Neuronal stem cell (in vitro differentiated cells): ENCODE data around the gene SRSF3.
A peak's percentile ranks its signal among the peaks of the same experiment; 100 is the strongest.

Source experiments
- DNase-seq: peaks from one replicate; pipeline ENCODE4 v3.0.0-alpha.2; 2013; ENCODE audit warnings: low spot score
- H2AFZ ChIP-seq: one replicate; pipeline ENCODE4 v1.6.1; 2013; ENCODE audit warnings: mild to moderate bottlenecking, low read length, inconsistent platforms
- H2AK5ac ChIP-seq: 2 replicates; pipeline ENCODE4 v1.6.1; 2013; ENCODE audit warnings: low read depth, mild to moderate bottlenecking, inconsistent platforms, low read length, moderate library complexity, mixed read lengths
- H2BK120ac ChIP-seq: 2 replicates; pipeline ENCODE4 v1.6.1; 2013; ENCODE audit warnings: low read depth, mild to moderate bottlenecking, inconsistent platforms, low read length, moderate library complexity, mixed read lengths
- H2BK12ac ChIP-seq: one replicate; pipeline ENCODE4 v1.6.1; 2013; ENCODE audit warnings: low read length, inconsistent platforms
- H2BK15ac ChIP-seq: 2 replicates; pipeline ENCODE4 v1.6.1; 2013; ENCODE audit warnings: mild to moderate bottlenecking, low read length, inconsistent platforms, mixed read lengths
- H2BK5ac ChIP-seq: one replicate; pipeline ENCODE4 v1.6.1; 2013; ENCODE audit warnings: inconsistent platforms, mild to moderate bottlenecking, low read length, moderate library complexity
- H3K14ac ChIP-seq: one replicate; pipeline ENCODE4 v1.6.1; 2013; ENCODE audit warnings: low read length, inconsistent platforms
- H3K18ac ChIP-seq: 2 replicates; pipeline ENCODE4 v1.6.1; 2013; ENCODE audit warnings: low read length, inconsistent platforms
- H3K23ac ChIP-seq: 2 replicates; pipeline ENCODE4 v1.6.1; 2013; ENCODE audit warnings: low read depth, mild to moderate bottlenecking, mixed read lengths, low read length, inconsistent platforms; ENCODE audit not compliant: poor library complexity
- H3K27ac ChIP-seq: replicated peaks from 3 replicates; pipeline ENCODE4 v1.5.1; 2013; ENCODE audit warnings: low read length, inconsistent platforms
- H3K27me3 ChIP-seq, 3 experiments: 2 replicates each; pipeline ENCODE4 v1.6.1; 2013; ENCODE audit warnings: low read length in 3 of 3, mild to moderate bottlenecking in 2 of 3, inconsistent platforms in 1 of 3, low read depth in 1 of 3, mixed read lengths in 1 of 3, moderate library complexity in 1 of 3; ENCODE audit not compliant: control insufficient read depth in 3 of 3, insufficient read depth in 3 of 3
- H3K36me3 ChIP-seq, 2 donors: replicated peaks in 1 of 2; 2 replicates each; pipeline ENCODE4 v1.6.1; 2013; ENCODE audit warnings: low read length in 2 of 2; ENCODE audit not compliant: control insufficient read depth in 2 of 2, insufficient read depth in 2 of 2
- H3K4ac ChIP-seq: 2 replicates; pipeline ENCODE4 v1.6.1; 2013; ENCODE audit warnings: inconsistent platforms, mild to moderate bottlenecking, low read length, moderate library complexity
- H3K4me1 ChIP-seq, 2 donors: 1 replicate in 1 of 2; 2 replicates in 1 of 2; pipeline ENCODE4 v1.6.1; 2013; ENCODE audit warnings: low read length in 2 of 2, low read depth in 1 of 2; ENCODE audit not compliant: control insufficient read depth in 2 of 2, insufficient read depth in 1 of 2
- H3K4me2 ChIP-seq: one replicate; pipeline ENCODE4 v1.6.1; 2013; ENCODE audit warnings: mild to moderate bottlenecking, low read length, inconsistent platforms; ENCODE audit not compliant: insufficient read depth, poor library complexity, severe bottlenecking
- H3K4me3 ChIP-seq, 2 donors: 2 replicates each; pipeline ENCODE4 v1.5.1; 2013; ENCODE audit warnings: low read length in 2 of 2, mild to moderate bottlenecking in 2 of 2, inconsistent platforms in 1 of 2, moderate library complexity in 1 of 2
- H3K79me1 ChIP-seq: one replicate; pipeline ENCODE4 v1.6.1; 2013; ENCODE audit warnings: low read depth, mild to moderate bottlenecking, inconsistent platforms, low read length, moderate library complexity
- H3K9ac ChIP-seq: one replicate; pipeline ENCODE4 v1.6.1; 2013; ENCODE audit warnings: mild to moderate bottlenecking, low read depth, low read length, inconsistent platforms; ENCODE audit not compliant: poor library complexity
- H3K9me3 ChIP-seq, 2 donors: replicated peaks in 1 of 2; 2 replicates each; pipeline versions ENCODE3 to v1.6.1; 2013; ENCODE audit warnings: low read length in 2 of 2, mild to moderate bottlenecking in 2 of 2, inconsistent platforms in 1 of 2, low read depth in 1 of 2, mixed read lengths in 1 of 2, moderate library complexity in 1 of 2; ENCODE audit not compliant: control insufficient read depth in 2 of 2, insufficient read depth in 1 of 2
- H4K8ac ChIP-seq: one replicate; pipeline ENCODE4 v1.6.1; 2013; ENCODE audit warnings: low read depth, mild to moderate bottlenecking, inconsistent platforms, low read length, moderate library complexity
- H4K91ac ChIP-seq: one replicate; pipeline ENCODE4 v1.6.1; 2013; ENCODE audit warnings: low read length, low read depth, mild to moderate bottlenecking, inconsistent platforms; ENCODE audit not compliant: poor library complexity
- WGBS, 2 donors: extraction: QIAGEN DNeasy Blood & Tissue Kit; methylation state at CpG; one replicate each; pipeline ENCODE4 v1.1.7; 2013; ENCODE audit warnings: missing lambda C conversion rate in 2 of 2, mixed read lengths in 1 of 2; ENCODE audit not compliant: insufficient read length in 2 of 2, insufficient replicate concordance in 1 of 2; ENCODE audit errors: extremely low coverage in 2 of 2; 5-methylcytosine and 5-hydroxymethylcytosine counted together

SRSF3 gene

GRCh38 chr6:36618366-36619355 is 24.5 kb downstream of the SRSF3 start:
- WGBS, 2 donors = no CpG with 5 or more reads among the region's 10 CpGs
- Histone ChIP-seq H4K8ac (no peak overlapping the region), H3K9me3 (no peaks in the 10 kb centered on the region), H3K9ac (no peak overlapping the region), H2BK5ac (no peak overlapping the region), H2BK15ac (no peak overlapping the region), H2BK12ac (no peak overlapping the region), H3K36me3 (peaks cover 3 to 19% of the 10 kb centered on the region in 2 donors), H3K27ac (no peak overlapping the region), H2AFZ (no peak overlapping the region), H4K91ac (no peak overlapping the region), H2BK120ac (no peak overlapping the region), H3K4me1 (no peaks in the 10 kb centered on the region), H3K4me3 (no peak overlapping the region), H3K14ac (no peak overlapping the region), H3K79me1 (no peaks in the 10 kb centered on the region), H2AK5ac (peak overlapping the region; percentile 7), H3K27me3 (no peaks in the 10 kb centered on the region), H3K18ac (no peak overlapping the region), H3K4ac (no peak overlapping the region), H3K4me2 (no peak overlapping the region), H3K23ac (no peak overlapping the region)
- no peak for DNase-seq

GRCh38 chr6:36621371-36621855 is 27.3 kb downstream of the SRSF3 start:
- Histone ChIP-seq H3K4me3 (no peak overlapping the region), H3K9ac (peak overlapping the region; percentile 1), H2BK5ac (no peak overlapping the region), H3K79me1 (no peaks in the 10 kb centered on the region), H3K23ac (no peak overlapping the region), H4K91ac (no peak overlapping the region), H3K18ac (no peak overlapping the region), H2BK120ac (no peak overlapping the region), H2BK12ac (no peak overlapping the region), H3K27ac (no peak overlapping the region), H3K27me3 (no peaks in the 10 kb centered on the region), H3K4me1 (no peaks in the 10 kb centered on the region), H2AFZ (no peak overlapping the region), H3K36me3 (peaks cover 3 to 5% of the 10 kb centered on the region in 2 donors), H2AK5ac (peak overlapping the region; percentile 30), H3K14ac (no peak overlapping the region), H2BK15ac (no peak overlapping the region), H3K9me3 (no peaks in the 10 kb centered on the region), H3K4ac (no peak overlapping the region), H3K4me2 (no peak overlapping the region), H4K8ac (no peak overlapping the region)
- no CpG with 5 or more reads among the region's 7 CpGs for WGBS, 2 donors
- no peak for DNase-seq

DNA sequence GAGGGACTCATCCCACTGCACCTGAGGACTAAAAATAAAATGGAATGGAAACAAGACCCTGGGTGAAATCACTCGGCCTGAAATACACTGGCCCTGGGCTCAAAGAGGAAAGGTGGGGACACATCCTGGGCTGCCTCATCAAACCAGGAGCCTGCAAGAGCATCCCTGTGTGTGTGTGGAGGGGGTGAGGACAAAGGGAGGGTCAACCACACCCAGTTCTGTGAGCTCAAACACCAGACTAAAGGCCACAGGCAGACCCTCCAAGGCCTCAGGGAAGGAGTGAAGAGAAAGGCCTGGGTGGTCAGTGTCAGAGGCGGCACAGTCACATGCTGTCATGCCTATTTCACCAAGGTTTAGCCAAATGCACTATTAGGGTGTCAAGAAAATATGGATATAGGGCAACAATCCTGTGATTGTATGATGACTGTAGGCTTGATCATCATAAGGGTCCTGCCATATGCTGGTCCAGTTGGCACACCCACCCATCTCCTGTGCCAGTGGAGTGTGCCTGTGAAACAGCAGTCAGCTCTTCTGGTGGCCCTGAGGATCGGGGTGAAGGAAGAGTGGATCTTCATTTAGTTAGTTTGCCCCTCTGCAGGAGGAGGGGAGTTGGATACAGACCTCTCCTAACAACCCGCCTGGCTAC is 28.9 kb downstream of the SRSF3 start:
- H3K18ac ChIP-seq = peak overlapping the region; percentile 65
- no peak overlapping the region for H3K4me3 ChIP-seq
- H3K79me1 ChIP-seq = no peaks in the 10 kb centered on the region
- H3K9ac ChIP-seq = no peak overlapping the region
- H4K91ac ChIP-seq = no peak overlapping the region
- H3K4ac ChIP-seq = no peak overlapping the region
- H2BK15ac ChIP-seq = peak overlapping the region; percentile 72
- H3K27ac ChIP-seq = no peak overlapping the region
- H2BK5ac ChIP-seq = no peak overlapping the region
- peaks cover 3 to 4% of the 10 kb centered on the region in 2 donors for H3K36me3 ChIP-seq
- no peak overlapping the region for H2AFZ ChIP-seq
- no peak overlapping the region for H2BK120ac ChIP-seq
- H3K4me2 ChIP-seq = no peak overlapping the region
- no peak for DNase-seq
- peak overlapping the region; percentile 25 for H2BK12ac ChIP-seq
- no peak overlapping the region for H4K8ac ChIP-seq
- H3K23ac ChIP-seq = peak overlapping the region; percentile 73
- H3K9me3 ChIP-seq = no peaks in the 10 kb centered on the region
- H3K4me1 ChIP-seq = no peaks in the 10 kb centered on the region
- H3K27me3 ChIP-seq = no peaks in the 10 kb centered on the region
- WGBS, 2 donors = no CpG with 5 or more reads among the region's 4 CpGs
- peak overlapping the region; percentile 56 for H2AK5ac ChIP-seq
- no peak overlapping the region for H3K14ac ChIP-seq
